Cerebellar cortex (tissue), 1 donor: Measurements from ENCODE around the gene SSH2.

Experiments
- DNase-seq: peaks from one replicate; pipeline ENCODE4 v3.0.0-alpha.2; 2015; ENCODE audit warnings: low spot score

Gene SSH2

GRCh38 chr17:29589524-29590410 is 340.3 kb downstream of the SSH2 start, which contains the start of gene GIT1:
GIT1 (minus strand) TSS chr17:29589648; CDS start chr17:29589378, 270 bp downstream.
- DNase-seq, result peak; percentile 84

DNA sequence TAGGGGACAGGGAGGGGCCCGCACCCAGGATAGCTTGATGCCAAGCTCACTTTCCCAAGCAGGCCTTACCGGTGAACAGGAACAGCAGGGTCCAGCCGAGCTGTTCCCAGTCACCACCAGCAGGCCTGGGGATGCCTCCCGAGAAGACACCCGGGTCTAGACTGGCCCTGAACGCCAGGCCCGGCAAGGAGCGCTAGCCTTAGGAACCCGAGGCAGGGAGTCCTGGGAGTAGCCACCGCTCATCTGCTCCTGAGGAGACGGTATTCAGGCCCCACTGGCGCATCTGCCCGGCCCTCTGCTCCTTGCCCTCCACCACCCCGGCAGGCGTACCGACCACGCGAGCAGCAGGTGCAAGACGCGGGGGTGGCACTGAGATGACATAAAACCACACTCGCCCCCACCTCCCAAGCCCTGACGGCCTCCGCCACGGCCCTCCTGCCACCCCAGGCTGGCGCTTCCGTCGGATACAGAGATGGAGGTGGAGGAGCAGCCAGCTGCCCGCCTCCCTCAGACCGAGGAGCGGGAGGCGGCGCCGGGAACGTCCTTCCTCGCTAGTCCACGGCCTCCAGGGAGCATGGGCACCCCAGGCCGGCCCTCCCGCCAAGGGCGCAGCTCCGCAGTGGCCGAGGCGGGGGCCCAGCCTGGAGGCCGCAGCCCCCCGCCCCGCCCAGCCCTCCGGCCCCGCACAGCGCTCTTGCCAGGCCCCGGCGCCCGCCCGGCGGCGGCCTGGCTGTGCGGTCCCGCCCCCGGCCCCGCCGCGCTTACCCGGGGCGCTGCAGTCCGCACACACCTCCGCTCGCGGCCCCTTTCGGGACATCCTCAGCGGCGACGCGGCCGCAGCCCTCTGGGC is 341.2 kb downstream of the SSH2 start:
- peak; percentile 28 for DNase-seq

DNA sequence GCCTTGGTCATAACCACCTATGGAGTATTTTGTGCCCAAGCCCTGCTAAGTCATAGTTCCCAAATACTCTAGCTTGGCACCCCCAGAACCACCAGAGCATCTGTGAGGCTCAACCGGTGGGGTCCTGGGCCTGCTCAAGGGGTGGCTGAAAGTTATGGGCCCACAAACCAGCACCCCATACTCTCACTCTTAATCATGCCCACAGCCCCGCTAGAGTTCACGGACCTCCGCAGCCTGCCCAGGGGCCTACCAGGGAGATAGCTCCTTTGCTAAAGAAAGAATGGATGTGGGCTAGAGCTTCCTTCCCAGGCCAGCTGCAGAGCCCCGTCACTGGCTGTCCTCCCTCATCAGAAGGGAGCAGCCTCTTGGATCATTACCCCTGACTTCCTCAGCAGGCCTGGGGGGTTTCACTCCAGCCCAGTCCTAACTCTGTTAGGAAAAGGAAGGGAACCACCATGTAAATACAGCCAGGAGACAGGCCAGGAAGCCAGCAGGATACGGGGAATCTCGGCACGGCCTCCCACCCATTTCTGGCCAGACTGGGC is 341.9 kb downstream of the SSH2 start:
- DNase-seq, result no peak

DNA sequence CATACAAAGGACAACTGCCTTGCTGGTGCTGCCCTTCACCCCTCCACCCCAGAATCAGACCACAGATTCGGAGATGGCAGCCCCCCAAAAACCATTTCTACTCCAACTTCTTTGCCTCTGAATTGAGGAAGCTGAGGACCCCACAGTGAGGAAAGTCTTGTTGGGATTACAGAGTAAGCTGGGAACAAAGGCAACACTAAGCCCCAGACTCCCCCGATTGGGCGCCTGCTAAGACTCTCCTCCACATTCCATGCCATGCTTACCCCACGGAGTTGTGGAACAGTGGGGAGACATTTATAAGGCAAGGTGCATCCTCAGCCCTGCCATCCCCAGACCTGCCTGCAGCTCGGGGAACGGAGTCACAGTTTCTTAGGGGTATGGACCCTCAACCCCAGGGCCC is 342.4 kb downstream of the SSH2 start:
- DNase-seq, result no peak

DNA sequence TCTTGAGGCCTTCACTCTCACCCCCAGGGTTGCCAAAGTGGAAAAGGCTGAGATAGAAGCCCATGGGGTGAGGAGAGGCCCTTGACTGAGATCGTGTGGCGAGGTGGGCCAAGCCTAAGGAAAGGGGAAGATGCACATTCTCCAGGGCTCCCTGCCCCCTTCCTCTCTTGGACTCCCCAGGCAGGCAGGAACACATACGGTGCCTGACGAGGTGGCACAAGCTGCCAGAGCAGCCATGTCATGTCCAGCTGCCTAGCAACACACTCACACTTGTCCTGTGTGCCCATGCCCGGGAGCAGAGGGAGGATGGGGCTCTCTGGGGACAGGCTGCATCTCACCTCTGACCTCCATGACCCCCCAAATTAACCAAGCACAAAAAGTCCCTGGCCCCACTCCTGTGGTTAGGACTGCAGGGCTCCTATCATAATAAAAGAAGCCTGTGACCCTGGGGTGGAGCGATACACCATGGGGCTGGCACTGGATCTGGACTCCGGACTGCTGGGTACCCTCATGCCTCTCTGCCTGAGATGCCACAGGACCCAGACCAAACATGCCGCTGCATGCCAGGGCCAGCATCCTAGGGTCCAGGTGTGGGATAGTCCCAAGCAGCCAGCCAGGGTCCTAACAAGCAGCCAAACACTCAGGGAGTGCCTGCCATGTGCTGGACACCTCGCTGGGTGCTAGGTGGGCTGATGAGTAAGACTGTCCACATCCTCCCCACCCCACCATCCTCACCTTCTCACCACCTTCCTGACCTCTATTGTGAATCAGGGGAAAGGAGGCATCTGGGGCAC is 343.2 kb downstream of the SSH2 start:
- no peak for DNase-seq

DNA sequence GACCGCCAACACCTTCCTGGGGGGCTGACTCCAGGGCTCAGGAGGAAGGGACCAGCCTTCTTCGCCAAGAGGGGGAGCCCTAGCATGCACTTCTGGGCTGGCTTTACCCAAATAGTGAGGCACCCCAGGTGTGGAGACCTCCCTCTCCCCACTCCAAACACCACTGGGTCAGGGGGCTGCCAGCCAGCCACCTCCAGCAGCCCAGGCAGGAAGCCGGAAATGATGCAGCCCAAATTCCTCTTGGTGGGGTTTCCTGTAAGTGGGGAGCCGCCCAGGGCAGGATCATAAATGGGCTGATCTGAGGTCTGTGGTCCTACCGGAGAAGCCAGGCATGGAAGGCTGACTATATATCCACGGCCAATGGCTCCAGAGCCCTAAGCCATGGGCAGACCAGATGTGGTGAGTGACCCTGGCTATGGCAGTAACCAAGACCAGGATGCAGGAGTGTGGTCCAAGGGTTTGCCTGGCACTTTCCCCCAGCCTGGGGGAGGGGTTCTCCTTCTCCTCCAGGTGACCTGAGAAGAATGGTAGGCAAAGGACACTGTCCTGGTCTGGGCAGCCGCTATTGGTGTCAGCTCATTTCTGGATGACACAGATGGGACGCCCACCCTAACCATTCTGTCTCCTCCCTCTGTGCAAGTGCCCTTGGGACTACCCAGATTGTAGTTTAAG is 344.8 kb downstream of the SSH2 start:
- no peak for DNase-seq

DNA sequence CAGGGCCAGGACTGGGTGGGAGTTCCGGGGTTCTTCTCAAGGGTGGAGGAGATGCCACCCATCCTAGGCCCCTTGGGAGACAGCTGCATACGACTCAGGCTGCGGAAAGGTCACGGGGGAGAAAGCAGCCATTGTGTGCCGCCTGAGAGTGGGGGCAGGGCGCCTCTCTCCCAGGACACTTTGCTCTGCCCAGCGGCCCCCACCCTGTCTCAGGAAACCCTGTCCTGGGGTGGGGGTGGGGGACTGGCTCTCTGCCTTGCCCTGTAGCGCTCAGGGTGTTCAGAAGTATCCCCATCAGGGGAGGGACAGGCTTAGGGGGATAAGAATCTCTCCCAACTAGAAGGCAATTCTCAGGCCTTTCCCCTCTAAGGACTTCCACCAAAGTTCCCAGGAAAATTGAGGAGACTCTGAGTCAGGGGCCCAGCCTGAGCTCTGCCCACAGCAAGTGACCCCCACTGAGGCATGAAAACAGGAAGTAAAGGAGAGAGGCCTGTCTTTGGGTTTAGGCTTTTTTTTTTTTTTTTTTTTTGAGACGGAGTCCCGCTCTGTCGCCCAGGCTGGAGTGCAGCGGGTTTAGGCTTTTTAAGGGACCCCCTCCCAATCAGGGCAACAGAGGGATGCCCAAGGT is 345.5 kb downstream of the SSH2 start:
- no peak for DNase-seq

DNA sequence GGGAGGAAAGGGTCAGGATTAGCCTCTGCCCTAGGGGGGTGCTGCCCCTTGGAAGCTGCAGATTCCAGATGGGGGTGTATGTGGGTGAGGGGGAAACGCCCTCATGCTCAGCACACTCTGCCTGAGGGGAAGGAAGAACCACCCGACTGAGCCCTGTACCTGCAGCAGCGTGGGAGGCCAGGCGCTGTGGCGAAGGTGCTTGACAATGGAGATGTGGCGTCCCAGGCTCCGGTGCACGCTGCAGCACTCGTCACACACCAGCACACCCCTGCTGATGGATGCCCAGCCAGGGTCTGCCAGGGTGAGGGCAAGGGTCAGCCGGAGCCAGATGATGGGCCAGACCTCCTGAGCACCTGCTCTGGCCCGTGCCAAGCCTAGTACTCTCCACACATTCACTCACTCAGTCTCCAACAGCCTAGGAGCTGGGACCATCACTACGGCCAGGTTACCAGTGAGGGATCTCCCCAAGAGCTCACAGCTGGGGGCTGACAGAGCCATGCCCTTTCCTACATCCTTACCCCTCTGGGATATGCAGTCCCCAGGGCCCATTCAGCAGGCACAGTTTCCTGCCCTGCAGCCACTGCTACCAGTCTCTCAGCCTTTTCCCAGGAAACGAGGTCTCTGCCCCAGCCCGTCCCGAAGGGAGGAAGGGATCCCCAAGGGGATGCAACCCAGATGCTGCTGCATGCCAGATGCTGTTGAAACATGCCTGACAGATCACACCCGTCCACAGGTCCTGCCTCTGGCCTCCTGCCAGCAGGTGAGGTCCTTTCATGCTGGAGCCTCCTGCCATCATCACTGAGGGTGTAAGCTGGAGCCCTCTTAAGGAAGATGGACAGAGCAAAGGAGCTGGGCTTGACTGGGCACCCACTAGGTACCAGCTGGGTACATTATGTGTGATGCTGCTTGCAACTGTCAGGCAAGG is 346.4 kb downstream of the SSH2 start:
- no peak for DNase-seq

GRCh38 chr17:29582772-29583171 is 347.3 kb downstream of the SSH2 start:
- peak; percentile 87 for DNase-seq

DNA sequence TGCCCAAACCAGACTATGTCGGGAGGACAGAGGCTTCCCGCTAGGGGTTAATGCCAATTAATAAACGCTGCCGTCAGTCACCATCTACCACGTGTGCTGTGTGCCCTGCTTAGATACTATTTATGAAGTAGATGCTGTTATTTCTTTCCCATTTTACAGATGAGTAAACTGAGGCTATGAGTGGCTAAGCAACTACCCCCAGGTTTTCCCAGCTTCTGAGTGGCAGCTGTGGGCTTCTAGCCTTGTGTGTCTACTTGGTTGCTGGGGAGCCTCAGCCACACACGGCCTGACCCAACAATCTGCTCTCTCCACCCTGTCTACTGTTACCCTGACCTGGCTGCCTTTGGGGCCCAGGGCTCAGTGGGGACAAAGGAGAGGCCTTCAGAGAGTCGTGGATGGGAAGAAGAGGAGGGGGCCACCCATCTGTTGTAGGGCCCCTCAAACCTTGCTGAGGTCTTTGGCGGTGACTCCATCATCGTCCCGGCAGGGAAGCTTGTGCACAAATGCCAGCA is 347.7 kb downstream of the SSH2 start:
- DNase-seq, result peak; percentile 43

- DNase-seq, result peak; percentile 54
Measured at GRCh38 chr17:29581583-29582253, 348.3 kb downstream of the SSH2 start.

- DNase-seq, result peak; percentile 90
Measured at GRCh38 chr17:29579866-29580771, 349.9 kb downstream of the SSH2 start.

DNA sequence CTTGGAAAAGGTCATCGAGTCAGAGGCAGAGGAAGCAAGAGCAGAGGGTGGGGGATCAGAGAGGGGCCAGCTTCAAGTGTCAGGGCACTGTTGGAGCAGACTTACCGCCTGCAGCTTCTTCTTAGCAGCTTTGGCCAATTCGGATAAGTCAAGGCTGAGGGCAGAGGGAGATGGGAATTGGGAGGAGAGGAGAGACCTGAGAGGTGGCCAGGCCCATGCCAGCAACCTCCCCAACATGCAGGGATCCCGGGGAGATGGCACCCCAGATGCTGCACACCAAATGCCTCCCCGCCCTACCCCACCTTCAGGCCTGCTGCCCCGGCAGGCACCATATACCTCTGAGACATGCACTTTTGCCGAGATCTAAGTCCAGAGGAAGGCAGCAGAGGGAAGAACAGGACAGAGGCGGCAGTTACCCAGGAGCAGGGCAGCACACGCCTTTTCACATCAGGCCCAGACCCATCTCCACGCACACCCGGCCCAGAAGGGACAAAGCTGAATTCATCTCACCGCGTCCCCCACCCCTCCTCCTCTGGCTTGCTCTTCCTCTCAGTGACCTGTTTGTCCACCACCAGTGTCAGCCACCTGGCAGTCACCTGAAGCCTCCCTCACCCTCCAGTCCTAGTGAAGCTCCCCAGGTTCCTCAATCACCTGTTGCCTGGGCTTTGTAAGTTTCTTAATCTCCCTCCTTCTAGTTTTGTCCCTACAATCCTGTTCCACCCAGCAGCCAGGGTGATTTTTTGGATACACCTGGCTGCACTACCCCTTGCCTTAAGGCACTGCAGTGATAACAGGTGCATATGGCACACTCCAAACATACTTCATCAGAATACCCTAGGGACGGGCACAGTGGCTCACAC is 351.2 kb downstream of the SSH2 start:
- no peak for DNase-seq

DNA sequence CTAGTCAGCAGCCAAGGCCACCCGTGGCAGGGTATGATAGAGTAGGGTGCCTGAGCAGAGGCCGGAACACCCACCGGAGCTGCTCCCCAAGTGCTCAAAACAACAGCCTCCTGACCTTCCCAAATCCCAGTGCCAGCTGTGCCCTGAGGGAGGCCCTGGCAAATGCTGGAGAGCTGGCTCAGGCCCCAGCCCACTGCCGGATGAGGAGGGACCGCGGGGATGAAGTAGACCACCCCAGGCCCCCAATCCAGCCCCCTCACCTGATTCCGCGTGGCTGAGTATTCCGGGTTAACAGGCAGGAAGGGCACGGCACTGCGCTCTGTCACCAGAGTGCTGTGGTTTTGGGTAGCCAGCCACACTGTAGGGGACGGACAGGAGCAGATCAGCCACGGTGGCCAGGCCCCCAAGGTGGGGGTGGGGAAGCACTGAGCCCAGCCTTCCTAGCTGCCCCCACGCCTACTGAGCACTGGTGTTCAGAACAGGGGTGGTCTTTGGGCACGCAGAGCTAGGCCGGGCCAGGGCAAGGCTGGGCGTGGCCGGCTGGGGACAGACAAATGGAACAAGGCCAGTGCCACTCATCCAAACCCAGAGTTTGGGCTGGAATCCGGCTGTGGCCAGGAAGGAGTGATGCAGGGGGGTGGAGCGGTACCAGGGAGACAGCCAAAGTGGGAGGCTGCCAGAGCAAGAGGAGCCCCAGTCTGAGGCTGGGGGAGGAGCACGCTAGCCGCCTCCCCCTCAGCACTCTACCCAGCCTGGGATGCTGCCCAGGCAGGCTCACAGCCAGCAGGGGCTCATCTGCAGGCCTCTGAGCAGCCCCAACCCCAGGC is 352.4 kb downstream of the SSH2 start:
- no peak for DNase-seq

- no peak for DNase-seq
Measured at GRCh38 chr17:29577001-29577370, 353.0 kb downstream of the SSH2 start.
